ENCODE data around the gene POLR2J.
"Not testable (repeated sequence)": the region's sequence is repeated elsewhere in the genome, so short reads cannot be mapped to it uniquely, and the experiment has no call there.

DNA sequence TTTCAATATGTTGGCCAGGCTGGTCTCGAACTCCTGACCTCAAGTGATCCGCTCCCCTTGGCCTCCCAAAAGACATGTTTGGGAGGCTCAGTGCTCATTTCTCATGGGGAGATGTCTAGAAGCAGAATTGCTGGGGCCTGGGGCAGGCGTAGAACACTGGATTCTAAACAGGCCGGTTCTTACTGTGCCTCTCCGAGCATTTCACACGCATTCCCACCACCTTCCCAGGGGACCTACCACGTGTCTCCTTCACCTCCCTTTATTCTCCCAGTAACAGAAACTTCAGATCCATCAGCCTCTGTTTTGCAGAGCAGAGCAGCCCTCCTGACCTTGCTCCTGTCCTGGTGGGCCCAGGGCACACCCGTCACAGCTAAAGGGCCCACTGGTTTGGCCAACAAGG, 48.5 kb upstream of the POLR2J start:
- TF ChIP-seq POLR2A (IDR thresholded peaks at IDR 0.05): not testable (repeated sequence)
- TF ChIP-seq, protein P1, sequence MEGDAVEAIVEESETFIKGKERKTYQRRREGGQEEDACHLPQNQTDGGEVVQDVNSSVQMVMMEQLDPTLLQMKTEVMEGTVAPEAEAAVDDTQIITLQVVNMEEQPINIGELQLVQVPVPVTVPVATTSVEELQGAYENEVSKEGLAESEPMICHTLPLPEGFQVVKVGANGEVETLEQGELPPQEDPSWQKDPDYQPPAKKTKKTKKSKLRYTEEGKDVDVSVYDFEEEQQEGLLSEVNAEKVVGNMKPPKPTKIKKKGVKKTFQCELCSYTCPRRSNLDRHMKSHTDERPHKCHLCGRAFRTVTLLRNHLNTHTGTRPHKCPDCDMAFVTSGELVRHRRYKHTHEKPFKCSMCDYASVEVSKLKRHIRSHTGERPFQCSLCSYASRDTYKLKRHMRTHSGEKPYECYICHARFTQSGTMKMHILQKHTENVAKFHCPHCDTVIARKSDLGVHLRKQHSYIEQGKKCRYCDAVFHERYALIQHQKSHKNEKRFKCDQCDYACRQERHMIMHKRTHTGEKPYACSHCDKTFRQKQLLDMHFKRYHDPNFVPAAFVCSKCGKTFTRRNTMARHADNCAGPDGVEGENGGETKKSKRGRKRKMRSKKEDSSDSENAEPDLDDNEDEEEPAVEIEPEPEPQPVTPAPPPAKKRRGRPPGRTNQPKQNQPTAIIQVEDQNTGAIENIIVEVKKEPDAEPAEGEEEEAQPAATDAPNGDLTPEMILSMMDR (IDR thresholded peaks at IDR 0.05): not testable (repeated sequence)
